Jurkat, Clone E6-1 (cell line): Measurements from ENCODE around the gene OR2AJ1. TPM values are rescaled to one million over a fixed set of nuclear protein-coding genes. Genes with fewer than 3 reads are reported as not detected.

Experiments
- DNase-seq: peaks from one replicate; pipeline ENCODE4 v3.0.0-alpha.2; 2011; ENCODE audit warnings: low read depth, low spot score
- H3K4me3 ChIP-seq: 2 replicates; pipeline ENCODE4 v1.5.1; 2011; ENCODE audit warnings: mild to moderate bottlenecking, low read length, control low read depth, moderate library complexity
- polyA plus RNA-seq: library from polyadenylated mRNA; unstranded; fragments of >200 nt; gene quantifications from one replicate; pipeline ENCODE4 v1.2.1, GENCODE V29; 2012; ENCODE audit warnings: missing spikeins; ENCODE audit not compliant: insufficient read length, insufficient read depth

Gene OR2AJ1, protein sequence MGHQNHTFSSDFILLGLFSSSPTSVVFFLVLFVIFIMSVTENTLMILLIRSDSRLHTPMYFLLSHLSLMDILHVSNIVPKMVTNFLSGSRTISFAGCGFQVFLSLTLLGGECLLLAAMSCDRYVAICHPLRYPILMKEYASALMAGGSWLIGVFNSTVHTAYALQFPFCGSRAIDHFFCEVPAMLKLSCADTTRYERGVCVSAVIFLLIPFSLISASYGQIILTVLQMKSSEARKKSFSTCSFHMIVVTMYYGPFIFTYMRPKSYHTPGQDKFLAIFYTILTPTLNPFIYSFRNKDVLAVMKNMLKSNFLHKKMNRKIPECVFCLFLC
- not detected for polyA plus RNA-seq

GRCh38 chr1:247924868-247925267 lies at the start of gene OR2AJ1:
OR2AJ1 (plus strand) TSS chr1:247924889; CDS start chr1:247933769, 8,880 bp downstream.
- no peak within 1 kb of the TSS for H3K4me3 ChIP-seq
- no peak for DNase-seq

DNA sequence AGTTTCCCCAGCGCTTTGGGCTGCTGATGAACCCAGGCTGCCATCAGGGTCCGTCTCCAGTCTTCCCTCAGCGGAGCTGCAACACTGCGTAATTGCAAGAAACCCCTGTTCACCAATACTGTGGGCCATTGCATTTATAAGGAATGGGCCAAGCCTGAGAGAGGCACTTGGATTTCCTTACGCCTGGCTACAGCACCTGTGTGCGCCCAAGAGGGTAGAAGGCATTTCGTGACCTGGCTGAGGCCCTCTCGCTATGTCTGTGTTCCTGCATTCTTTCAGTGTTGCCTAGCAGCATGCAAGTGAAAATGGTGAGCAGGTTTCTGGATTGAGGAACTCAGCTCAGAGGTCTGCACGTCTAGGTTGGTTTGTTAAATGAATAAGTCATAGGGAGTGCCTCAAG lies 41.3 kb upstream of the OR2AJ1 start:
- H3K4me3 ChIP-seq = no peak overlapping the region
- DNase-seq = no peak

- no peak overlapping the region for H3K4me3 ChIP-seq
- no peak for DNase-seq
Measured at GRCh38 chr1:247884797-247885413, 39.8 kb upstream of the OR2AJ1 start.

GRCh38 chr1:247895163-247895637 lies 29.5 kb upstream of the OR2AJ1 start, which contains the start of gene OR2W3:
OR2W3 (plus strand) TSS chr1:247895587; CDS start chr1:247895587, 0 bp downstream.
- no peak within 1 kb of the TSS for H3K4me3 ChIP-seq
- DNase-seq = no peak

- DNase-seq = no peak
- no peak overlapping the region for H3K4me3 ChIP-seq
Measured at GRCh38 chr1:247895976-247896375, 28.7 kb upstream of the OR2AJ1 start.

DNA sequence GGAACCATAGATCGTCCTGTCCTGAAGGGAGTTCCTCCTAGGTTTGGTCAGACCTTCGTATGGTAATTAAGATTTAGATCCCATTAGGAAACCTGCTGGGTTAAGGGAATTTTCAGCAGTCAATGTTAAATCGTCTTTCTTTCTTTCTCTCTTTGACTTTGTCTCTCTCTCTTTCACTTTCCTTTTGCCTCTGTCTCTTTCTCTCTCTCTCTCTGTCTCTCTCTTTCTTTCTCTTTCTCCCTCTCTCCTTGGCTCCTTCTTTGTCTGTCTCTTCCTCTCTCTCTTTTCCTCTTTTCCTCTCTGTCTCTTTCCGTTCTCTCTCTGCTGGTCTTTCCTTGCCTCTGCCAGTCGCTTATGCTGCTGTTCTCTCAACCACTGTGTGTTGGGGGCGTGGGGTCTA lies 20.6 kb upstream of the OR2AJ1 start:
- no peak overlapping the region for H3K4me3 ChIP-seq
- DNase-seq = no peak

DNA sequence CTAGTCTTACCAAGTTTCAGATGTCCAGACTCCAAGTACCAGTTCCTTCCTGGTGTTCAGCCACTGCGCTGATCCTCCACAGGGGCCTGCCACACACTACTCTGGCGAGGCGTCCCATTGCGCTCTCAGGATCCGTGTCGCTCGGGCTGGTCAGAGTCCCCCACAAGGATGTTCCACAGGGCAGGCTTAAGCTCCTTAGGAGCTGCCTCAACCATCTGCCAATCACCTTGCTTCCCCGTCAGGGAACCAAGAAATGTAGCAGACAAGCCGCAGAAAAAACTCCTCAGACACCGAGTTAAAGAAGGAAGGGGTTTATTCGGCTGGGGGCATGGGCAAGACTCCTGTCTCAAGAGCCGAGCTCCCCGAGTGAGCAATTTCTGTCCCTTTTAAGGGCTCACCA lies 19.5 kb upstream of the OR2AJ1 start:
- no peak overlapping the region for H3K4me3 ChIP-seq
- DNase-seq = no peak

GRCh38 chr1:247905910-247906503 lies 18.7 kb upstream of the OR2AJ1 start:
- DNase-seq = no peak
- H3K4me3 ChIP-seq = no peak overlapping the region

DNA sequence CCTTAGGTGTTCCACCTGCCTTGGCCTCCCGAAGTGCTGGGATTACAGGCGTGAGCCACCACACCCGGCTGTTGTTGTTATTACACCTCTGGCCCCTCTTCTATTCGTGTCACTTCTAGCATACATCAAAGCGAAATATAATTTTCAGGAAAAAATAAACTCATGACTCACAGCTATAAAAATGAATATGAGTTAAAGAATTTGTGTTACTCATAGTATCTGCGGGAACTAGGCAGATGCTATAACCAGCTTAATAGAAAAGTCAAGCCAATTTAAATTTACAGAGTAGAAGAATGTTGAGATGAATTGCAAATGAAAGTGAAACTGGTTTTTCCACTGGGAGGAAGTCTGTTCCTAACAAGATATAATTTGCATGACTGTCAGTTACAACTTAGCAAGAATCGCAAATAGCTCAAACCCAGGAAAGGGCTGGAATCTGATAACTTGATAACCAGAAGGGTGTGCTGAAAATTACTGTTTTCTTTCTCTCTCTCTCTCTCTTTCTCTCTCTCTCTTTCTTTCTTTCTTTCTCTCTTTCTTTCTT lies 18.1 kb upstream of the OR2AJ1 start:
- no peak overlapping the region for H3K4me3 ChIP-seq
- DNase-seq = peak; percentile 61

DNA sequence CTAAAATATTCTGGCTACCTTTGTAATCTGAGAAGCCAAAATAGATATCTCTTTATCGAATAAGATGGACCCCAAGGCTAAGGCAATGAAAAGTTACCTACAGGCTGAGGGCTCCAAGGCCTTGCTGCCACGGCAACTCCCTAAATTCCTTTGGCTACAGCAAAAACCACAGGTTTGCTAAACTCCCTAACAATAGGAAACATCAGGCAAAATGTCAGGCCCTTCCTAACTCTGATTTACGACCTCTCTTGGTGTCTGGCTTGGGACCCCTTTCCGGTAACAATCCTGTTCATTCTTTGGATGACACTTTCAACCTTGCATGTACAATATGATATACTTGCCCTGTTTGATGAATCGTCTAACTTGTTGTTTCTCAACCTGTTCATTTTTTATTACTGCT lies 15.9 kb upstream of the OR2AJ1 start:
- DNase-seq = no peak
- no peak overlapping the region for H3K4me3 ChIP-seq

DNA sequence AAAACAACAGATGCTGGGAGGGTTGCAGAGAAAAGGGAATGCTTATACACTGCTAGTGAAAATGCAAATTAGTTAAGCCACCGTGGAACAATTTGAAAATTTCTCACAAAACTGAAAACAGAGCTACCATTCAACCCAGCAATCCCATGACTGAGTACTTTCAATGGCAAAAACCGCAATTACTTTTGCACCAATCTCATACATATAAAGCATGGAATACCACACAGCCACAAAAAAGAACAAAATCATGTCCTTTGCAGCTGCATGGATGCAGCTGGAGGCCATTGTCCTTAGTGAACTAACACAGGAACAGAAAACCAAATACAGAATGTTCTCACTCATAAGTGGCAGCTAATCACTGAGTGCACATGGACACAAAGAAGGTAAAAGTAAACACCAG lies 10.9 kb upstream of the OR2AJ1 start:
- no peak for DNase-seq
- no peak overlapping the region for H3K4me3 ChIP-seq

DNA sequence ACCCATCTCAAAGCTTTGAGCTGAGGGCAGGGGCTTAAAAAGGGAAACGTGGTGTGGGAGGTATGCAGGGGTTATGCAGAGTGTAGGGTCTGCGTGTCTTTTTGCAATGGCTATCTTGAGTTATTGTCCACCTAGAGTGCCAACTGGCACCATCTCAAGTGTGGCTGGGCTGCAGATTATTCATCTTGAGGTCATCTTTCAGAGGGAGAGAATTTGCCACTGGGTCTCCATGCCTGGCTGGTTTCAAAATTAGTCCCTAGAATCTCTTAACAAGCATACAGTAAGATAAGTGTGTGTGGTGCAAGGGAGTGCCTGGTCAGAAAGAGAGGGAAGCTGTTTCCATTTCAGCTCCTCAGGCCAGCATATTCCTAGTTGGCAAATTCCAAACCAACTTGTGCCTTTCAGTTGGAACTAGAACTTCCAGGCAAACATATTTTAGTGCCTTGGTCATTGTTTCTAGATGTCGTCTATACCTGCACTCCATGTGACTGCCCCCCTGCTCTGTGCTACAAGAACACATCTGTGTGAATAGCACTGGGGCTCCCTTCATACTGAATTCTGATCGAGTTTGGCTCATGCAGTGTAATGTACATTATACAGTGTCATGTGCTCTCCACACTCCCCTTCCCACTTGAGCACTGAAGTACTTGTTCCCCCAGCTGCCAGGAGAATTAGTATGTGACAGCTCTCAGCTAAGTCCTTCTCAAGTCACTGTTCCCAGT lies 9.6 kb upstream of the OR2AJ1 start:
- DNase-seq = no peak
- no peak overlapping the region for H3K4me3 ChIP-seq

- no peak for DNase-seq
Measured at GRCh38 chr1:247919952-247920351, 4.7 kb upstream of the OR2AJ1 start, which contains the start of gene OR2T8. OR2T8 (plus strand) TSS chr1:247920252; CDS start chr1:247921018, 766 bp downstream.

DNA sequence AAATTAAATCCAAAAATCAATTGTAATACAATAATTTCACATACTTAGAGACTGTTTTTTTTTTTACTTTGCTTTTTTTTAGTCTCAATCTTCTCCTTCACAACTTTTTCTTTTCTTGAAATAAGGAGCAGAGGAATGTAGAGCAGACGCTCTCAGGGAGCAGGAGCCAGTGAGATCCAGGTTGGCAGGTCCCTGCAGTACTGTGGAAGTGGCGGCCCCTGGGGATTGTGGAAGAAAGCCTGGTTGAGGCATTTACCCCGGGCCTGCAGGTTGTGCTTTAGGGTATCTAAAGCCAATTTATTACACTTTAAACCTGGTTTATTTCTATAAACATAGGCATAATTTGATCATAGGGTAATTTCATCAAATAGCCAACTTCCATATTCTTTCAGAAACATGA lies 748 bp upstream of the OR2AJ1 start:
- no peak overlapping the region for H3K4me3 ChIP-seq
- DNase-seq = no peak

More at GRCh38 chr1:247919952-247920351, 4.7 kb upstream of the OR2AJ1 start, which contains the start of gene OR2T8:
- no peak within 1 kb of the TSS for H3K4me3 ChIP-seq

DNA sequence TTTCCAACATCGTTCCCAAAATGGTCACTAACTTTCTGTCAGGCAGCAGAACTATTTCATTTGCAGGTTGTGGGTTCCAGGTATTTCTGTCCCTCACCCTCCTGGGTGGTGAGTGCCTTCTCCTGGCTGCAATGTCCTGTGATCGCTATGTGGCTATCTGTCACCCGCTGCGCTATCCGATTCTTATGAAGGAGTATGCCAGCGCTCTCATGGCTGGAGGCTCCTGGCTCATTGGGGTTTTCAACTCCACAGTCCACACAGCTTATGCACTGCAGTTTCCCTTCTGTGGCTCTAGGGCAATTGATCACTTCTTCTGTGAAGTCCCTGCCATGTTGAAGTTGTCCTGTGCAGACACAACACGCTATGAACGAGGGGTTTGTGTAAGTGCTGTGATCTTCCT lies 9.3 kb downstream of the OR2AJ1 start:
- no peak for DNase-seq
- no peak overlapping the region for H3K4me3 ChIP-seq

GRCh38 chr1:247935781-247936180 lies 11.1 kb downstream of the OR2AJ1 start:
- no peak overlapping the region for H3K4me3 ChIP-seq
- no peak for DNase-seq

GRCh38 chr1:247936415-247936814 lies 11.7 kb downstream of the OR2AJ1 start:
- no peak overlapping the region for H3K4me3 ChIP-seq
- DNase-seq = no peak

- peak overlapping the region; percentile 61 for H3K4me3 ChIP-seq
- peak; percentile 82 for DNase-seq
Measured at GRCh38 chr1:247936965-247937734, 12.5 kb downstream of the OR2AJ1 start.
